LNCAP (cell line): ENCODE data around the gene AP5Z1.
A peak's percentile ranks its signal among the peaks of the same experiment; 100 is the strongest.

Experiments
- CTCF ChIP-seq: fragments of 450-650 bp; IDR thresholded peaks from 2 replicates; pipeline ENCODE4 v1.5.1; 2017; ENCODE audit warnings: mild to moderate bottlenecking

Gene AP5Z1

DNA sequence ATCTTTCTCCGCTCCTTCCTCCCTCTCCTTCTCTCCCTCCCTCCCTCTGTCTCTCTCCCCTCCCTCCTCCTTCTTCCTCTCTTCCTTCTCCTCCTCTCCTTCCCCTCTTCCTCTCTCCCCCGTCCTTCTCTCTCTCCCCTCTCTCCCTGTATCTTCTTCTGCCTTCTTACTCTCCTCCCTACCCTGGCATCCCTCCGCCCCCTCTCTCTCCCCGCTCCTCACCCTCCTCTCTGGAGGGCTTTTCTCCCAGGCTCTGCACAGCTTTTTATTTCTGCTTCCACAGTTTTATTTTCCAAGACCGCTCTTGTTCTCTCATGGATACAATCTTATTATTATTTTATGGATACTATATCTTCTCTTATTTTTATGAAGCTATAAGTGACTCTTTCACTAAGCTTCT is 32.6 kb downstream of the AP5Z1 start:
- TF ChIP-seq CTCF, result no peak

GRCh38 chr7:4808565-4808964 is 33.1 kb downstream of the AP5Z1 start:
- no peak for TF ChIP-seq CTCF

GRCh38 chr7:4809091-4809591 is 33.7 kb downstream of the AP5Z1 start:
- TF ChIP-seq CTCF, result no peak

DNA sequence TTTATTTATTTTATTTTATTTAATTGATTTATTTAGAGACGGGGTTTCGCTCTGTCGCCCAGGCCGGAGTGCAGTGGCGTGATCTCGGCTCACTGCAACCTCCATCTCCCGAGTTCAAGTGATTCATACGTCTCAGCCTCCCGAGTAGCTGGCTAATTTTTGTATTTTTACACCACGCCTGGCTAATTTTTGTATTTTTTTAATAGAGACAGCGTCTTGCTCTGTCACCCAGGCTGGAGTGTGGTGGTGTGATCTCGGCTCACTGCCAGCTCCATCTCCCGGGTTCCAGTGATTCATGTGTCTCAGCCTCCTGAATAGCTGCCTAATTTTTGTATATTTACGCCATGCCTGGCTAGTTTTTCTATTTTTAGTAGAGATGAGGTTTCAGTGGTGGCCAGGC is 34.2 kb downstream of the AP5Z1 start:
- TF ChIP-seq CTCF, result no peak

- no peak for TF ChIP-seq CTCF
Observed at GRCh38 chr7:4814433-4814832, 39.0 kb downstream of the AP5Z1 start.

DNA sequence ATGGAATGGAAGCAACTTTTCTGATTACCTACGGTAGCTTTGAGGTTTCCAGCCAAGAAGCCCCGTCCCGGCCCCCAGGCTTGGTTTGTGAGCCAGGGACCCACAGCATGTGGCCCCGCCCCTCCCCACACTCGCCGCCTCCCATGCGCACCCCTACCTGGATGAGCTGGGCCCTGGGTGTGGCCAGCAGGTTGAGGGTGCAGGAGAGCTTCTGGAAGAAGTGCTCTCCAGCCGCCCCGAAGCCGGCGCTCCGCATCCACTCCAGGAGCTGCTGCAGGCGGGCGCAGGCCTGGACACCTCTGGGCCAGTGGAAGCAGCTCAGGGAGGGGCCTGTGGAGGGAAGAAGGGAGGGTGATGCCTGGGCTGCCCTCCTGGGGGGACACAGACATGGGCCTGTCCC is 39.7 kb downstream of the AP5Z1 start:
- no peak for TF ChIP-seq CTCF

GRCh38 chr7:4815609-4816418 is 40.4 kb downstream of the AP5Z1 start:
- peak; percentile 26 for TF ChIP-seq CTCF
